Measurements from ENCODE around the gene CD164.

- TF ChIP-seq TAF1 (IDR thresholded peaks at IDR 0.05; ENCODE audit: borderline replicate concordance, insufficient read depth, low read length) (no peak), FOXP2 (optimal IDR thresholded peaks at IDR 0.05; ENCODE audit: borderline replicate concordance, extremely low read depth, extremely low read length, insufficient read depth) (no peak), SIN3A (IDR thresholded peaks at IDR 0.05; ENCODE audit: borderline replicate concordance, insufficient read depth, low read length) (no peak), POLR2AphosphoS5 (IDR thresholded peaks at IDR 0.05; ENCODE audit: low read depth, low read length) (no peak)
Measured at GRCh38 chr6:109383438-109383940, 1.2 kb upstream of the CD164 start.
